ENCODE measurements around the gene SRGAP1. TPM values are rescaled to one million over a fixed set of nuclear protein-coding genes. Genes with fewer than 3 reads are reported as not detected.

The SRGAP1 gene
- total and polyA plus RNA-seq, 2 of the 8 experiments (the other 6 are each of a cell fraction or from before 2014, with no cell fraction given) = 3.2 to 7.3 TPM

DNA sequence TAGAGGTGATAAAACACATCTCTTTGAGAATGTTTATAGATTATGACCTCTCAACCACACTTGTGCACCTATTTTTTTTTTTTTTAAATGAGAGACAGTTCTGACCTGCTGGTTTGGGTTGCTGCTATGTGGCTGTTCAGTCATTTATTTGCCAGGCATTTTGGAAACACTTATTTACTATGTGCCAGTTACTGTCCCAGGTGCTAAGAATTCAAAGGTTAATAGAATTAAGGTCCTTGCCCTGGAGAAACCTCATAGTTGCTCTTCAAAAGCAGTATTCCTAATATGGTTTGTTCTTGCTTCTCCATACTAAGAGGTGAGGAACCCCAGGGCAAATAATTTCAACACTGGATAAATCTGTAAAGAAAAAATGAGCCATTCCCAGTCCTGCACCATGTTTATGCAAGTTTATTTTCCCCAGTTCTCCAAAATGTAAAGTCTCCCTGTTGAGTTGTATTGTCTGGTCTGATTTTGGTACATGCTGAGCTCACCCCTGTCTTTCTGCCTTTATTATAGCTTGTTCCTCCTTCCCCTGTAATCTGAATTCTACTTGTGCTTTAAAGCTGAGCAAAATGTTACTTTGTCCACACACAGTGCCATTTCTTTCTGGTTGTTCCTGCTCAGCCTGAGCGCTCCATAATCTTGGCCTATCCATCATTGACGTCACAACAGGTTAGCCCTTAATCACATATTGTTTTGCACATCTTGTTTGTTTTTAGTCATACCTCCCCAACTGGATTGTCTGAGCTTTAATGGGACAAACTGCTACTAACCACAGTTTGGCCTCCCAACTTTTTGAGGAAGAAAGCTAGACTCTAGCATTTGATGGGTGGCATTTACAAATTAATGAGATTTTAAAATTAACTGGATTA is 56.7 kb downstream of the SRGAP1 start:
- H3K79me2 ChIP-seq (ENCODE audit: control insufficient read depth in 1 of 2, insufficient read depth in 2 of 2, low read length in 2 of 2) = no peaks in the 10 kb centered on the region
- H3K56ac ChIP-seq (replicated peaks; ENCODE audit: insufficient read length, low read depth, low read length) = no peak overlapping the region
- no peak overlapping the region for H2AFZ ChIP-seq (ENCODE audit: low read length)
- no peaks in the 10 kb centered on the region; a peak in 1 of 7 replicates for H3K4me1 ChIP-seq (replicated peaks in 1 of 4; ENCODE audit: control insufficient read depth in 3 of 4, insufficient read depth in 4 of 4, low read length in 3 of 4)
- no peak overlapping the region for H4K5ac ChIP-seq (ENCODE audit: insufficient read length, low read depth, low read length)
- H3K27me3 ChIP-seq (replicated peaks in 1 of 4; ENCODE audit: control insufficient read depth in 3 of 4, extremely low read depth in 1 of 4, insufficient read depth in 3 of 4, low read length in 3 of 4) = no peaks in the 10 kb centered on the region
- H3K4me2 ChIP-seq (ENCODE audit: insufficient read depth in 1 of 2, low read depth in 2 of 2, low read length in 2 of 2) = no peak overlapping the region
- no peak overlapping the region for H4K8ac ChIP-seq (ENCODE audit: extremely low read depth, insufficient read depth, low read length)
- no peak overlapping the region for H3K4ac ChIP-seq (replicated peaks; ENCODE audit: insufficient read length, low read depth, low read length)
- no peaks in the 10 kb centered on the region; the same call in 1 of the 2 replicates for H3K79me1 ChIP-seq (ENCODE audit: low read depth, low read length)
- no peaks in the 10 kb centered on the region for H3K23me2 ChIP-seq (ENCODE audit: low read depth, low read length)
- H4K91ac ChIP-seq (replicated peaks; ENCODE audit: insufficient read length, low read length) = no peak overlapping the region
- no peak overlapping the region for H3K23ac ChIP-seq (ENCODE audit: insufficient read length)
- no peak overlapping the region for H2BK20ac ChIP-seq (ENCODE audit: low read length)
- H2BK120ac ChIP-seq (replicated peaks; ENCODE audit: low read depth, low read length) = no peak overlapping the region
- POLR2A ChIA-PET (ENCODE audit: partially characterized antibody) = interaction anchor here (1.7 kb wide), 1 partner anchor 25 kb away, joined by 3 read pairs; no protein-coding TSS in a partner anchor
- WGBS, 2 experiments (ENCODE audit: extremely low coverage in 1 of 2, insufficient coverage in 1 of 2, insufficient read length in 1 of 2, insufficient replicate concordance in 2 of 2, low coverage in 1 of 2, low lambda C conversion rate in 2 of 2, missing lambda C conversion rate in 1 of 2) = 85% methylated on average over 2 of the region's 2 CpGs; no CpG with 5 or more reads in 1 of the 2 experiments
- no peaks in the 10 kb centered on the region for H4K20me1 ChIP-seq (replicated peaks in 1 of 2; ENCODE audit: control insufficient read depth in 1 of 2, insufficient read depth in 2 of 2, low read length in 2 of 2)
- H3K4me3 ChIP-seq (ENCODE audit: extremely low read depth in 1 of 4, insufficient read depth in 2 of 4, low read depth in 3 of 4, low read length in 4 of 4) = no peak overlapping the region
- H3K9me3 ChIP-seq (ENCODE audit: insufficient read depth in 2 of 2, low read depth in 1 of 2, low read length in 1 of 2) = no peaks in the 10 kb centered on the region
- no peak overlapping the region for H3K18ac ChIP-seq (ENCODE audit: extremely low read depth, low read length)
- no peak overlapping the region for H2BK15ac ChIP-seq (ENCODE audit: low read length)
- H2BK12ac ChIP-seq (ENCODE audit: low read depth, low read length) = no peak overlapping the region
- no peak overlapping the region for H3K14ac ChIP-seq (ENCODE audit: insufficient read length)
- no peak overlapping the region for H3K27ac ChIP-seq (ENCODE audit: low read depth, low read length)
- H3K9ac ChIP-seq (replicated peaks in 1 of 4; ENCODE audit: extremely low read depth in 1 of 4, low read depth in 3 of 4, low read length in 3 of 4) = no peak overlapping the region
- CTCF ChIA-PET (ENCODE audit: partially characterized antibody) = interaction anchor here (1.1 kb wide), 1 partner anchor 18 kb away, joined by 3 read pairs; no protein-coding TSS in a partner anchor
- FAIRE-seq (no peak), DNase-seq (ENCODE audit: low read depth in 1 of 2, low spot score in 2 of 2) (no peak)
- H2AK5ac ChIP-seq (ENCODE audit: low read depth, low read length) = no peak overlapping the region
- H3K36me3 ChIP-seq (ENCODE audit: control insufficient read depth in 2 of 4, insufficient read depth in 4 of 4, low read length in 3 of 4) = no peaks in the 10 kb centered on the region
- H2BK5ac ChIP-seq (ENCODE audit: low read depth, low read length) = no peak overlapping the region
- TF ChIP-seq CBX8 (IDR thresholded peaks at IDR 0.05; ENCODE audit: borderline replicate concordance, low read depth, low read length) (no peak), BACH1 (IDR thresholded peaks at IDR 0.05; ENCODE audit: low read length) (no peak), TAF1 (IDR thresholded peaks at IDR 0.05; ENCODE audit: low read depth, low read length) (no peak), SIX5 (IDR thresholded peaks at IDR 0.05; ENCODE audit: low read depth, low read length) (no peak), POU5F1 (IDR thresholded peaks at IDR 0.05; ENCODE audit: low read depth, low read length) (no peak), SRF (IDR thresholded peaks at IDR 0.05; ENCODE audit: low read depth, low read length) (no peak), KDM1A (IDR thresholded peaks at IDR 0.05; ENCODE audit: borderline replicate concordance, low read length) (no peak), POLR2AphosphoS5 (IDR thresholded peaks at IDR 0.05; ENCODE audit: low read depth, low read length) (no peak), SUZ12 (IDR thresholded peaks at IDR 0.05; ENCODE audit: low read length) (no peak), RAD21 (IDR thresholded peaks at IDR 0.05 in 1 of 2, conservative IDR thresholded peaks at IDR 0.05 in 1 of 2; ENCODE audit: low read depth in 2 of 2, low read length in 2 of 2) (no peak)
- TF ChIP-seq, protein P1, sequence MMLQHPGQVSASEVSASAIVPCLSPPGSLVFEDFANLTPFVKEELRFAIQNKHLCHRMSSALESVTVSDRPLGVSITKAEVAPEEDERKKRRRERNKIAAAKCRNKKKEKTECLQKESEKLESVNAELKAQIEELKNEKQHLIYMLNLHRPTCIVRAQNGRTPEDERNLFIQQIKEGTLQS (IDR thresholded peaks at IDR 0.05; ENCODE audit: insufficient read depth, low read depth, low read length) = no peak
